Stimulated activated CD8-positive, alpha-beta memory T cell treated with anti-CD3 and anti-CD28 coated beads, Interleukin-2, amount 100 ng/mL, for 1 hour (primary cell): Measurements from ENCODE around the gene HBA1.
"Not testable (repeated sequence)": the region's sequence is repeated elsewhere in the genome, so short reads cannot be mapped to it uniquely, and the experiment has no call there.

Experiments
- DNase-seq, 2 donors: peaks; one replicate each; pipeline ENCODE4 v3.0.0-alpha.2; 2020; ENCODE audit warnings: low read depth in 2 of 2

The HBA1 gene

GRCh38 chr16:159136-159849 is 17.2 kb upstream of the HBA1 start:
- DNase-seq = no peak

GRCh38 chr16:160242-160641 is 16.2 kb upstream of the HBA1 start:
- not testable (repeated sequence) for DNase-seq

GRCh38 chr16:160691-161190 is 15.7 kb upstream of the HBA1 start:
- no peak for DNase-seq

GRCh38 chr16:162271-162991 is 14.0 kb upstream of the HBA1 start:
- DNase-seq = no peak

- not testable (repeated sequence) for DNase-seq
These were observed 13.3 kb upstream of the HBA1 start for GRCh38 chr16:163139-163538.

- DNase-seq = not testable (repeated sequence)
These were observed 12.8 kb upstream of the HBA1 start for GRCh38 chr16:163696-164095.

- DNase-seq = not testable (repeated sequence)
These were observed 12.2 kb upstream of the HBA1 start for GRCh38 chr16:164134-164823.

DNA sequence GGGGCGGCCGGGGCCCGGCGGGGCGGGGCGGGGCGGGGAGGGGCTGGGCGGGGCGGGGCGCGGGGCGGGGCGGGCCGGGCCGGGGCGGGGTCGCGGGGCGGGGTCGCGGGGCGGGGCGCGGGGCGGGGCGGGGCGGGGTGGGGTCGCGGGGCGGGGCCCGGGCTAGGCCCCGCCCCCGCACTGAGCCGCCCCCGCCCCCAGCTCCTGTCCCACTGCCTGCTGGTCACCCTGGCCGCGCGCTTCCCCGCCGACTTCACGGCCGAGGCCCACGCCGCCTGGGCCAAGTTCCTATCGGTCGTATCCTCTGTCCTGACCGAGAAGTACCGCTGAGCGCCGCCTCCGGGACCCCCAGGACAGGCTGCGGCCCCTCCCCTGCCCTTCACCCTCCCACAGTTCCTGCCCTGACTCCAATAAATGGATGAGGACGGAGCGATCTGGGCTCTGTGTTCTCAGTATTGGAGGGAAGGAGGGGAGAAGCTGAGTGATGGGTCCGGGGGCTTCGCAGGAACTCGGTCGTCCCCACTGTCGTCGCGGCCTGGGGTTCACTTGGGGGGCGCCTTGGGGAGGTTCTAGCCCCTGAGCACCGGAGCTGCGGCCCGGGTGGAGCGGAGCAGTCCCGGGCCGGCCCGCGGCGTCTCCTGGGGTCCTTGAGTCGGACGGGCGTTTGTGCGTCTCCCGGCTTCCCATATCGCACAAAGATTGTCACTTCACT is 11.5 kb upstream of the HBA1 start:
- no peak for DNase-seq

DNA sequence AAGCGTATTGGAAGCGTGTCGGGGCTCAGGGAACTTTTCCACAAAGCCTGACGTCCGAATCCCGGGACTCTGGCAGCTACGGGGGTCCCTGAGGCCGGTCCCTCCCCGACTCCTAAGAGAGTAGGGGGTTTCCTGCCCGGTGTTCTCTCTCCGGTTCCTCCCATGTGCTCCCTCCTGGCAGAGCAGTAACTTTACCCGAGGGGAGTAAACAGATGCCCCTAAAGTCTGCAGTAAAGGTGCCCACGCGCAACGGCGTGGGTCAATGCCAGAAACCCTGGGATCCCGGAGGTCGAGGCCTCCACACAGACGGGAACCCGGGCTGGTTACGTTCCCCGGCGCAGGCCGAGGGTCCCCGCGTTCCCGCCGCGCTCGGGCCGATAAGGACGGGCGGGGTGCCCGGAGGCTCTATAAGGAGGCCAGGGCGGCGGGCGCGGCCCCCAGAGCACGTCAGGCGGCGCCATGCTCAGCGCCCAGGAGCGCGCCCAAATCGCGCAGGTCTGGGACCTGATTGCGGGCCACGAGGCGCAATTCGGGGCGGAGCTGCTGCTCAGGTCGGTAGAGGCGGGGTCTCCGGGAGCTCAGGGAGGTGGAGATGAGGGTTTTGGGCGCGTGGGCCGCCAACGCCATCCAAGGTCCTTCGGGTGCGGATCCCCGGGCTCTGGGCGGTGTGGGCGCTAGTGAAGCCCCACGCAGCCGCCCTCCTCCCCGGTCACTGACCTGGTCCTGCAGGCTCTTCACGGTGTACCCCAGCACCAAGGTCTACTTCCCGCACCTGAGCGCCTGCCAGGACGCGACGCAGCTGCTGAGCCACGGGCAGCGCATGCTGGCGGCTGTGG is 10.7 kb upstream of the HBA1 start, which contains the start of gene HBM:
Gene HBM, plus strand, starts transcription at position 440 of the 836 bp plus-strand sequence. Its CDS starts 20 bp downstream, at position 460.
- DNase-seq = no peak

DNA sequence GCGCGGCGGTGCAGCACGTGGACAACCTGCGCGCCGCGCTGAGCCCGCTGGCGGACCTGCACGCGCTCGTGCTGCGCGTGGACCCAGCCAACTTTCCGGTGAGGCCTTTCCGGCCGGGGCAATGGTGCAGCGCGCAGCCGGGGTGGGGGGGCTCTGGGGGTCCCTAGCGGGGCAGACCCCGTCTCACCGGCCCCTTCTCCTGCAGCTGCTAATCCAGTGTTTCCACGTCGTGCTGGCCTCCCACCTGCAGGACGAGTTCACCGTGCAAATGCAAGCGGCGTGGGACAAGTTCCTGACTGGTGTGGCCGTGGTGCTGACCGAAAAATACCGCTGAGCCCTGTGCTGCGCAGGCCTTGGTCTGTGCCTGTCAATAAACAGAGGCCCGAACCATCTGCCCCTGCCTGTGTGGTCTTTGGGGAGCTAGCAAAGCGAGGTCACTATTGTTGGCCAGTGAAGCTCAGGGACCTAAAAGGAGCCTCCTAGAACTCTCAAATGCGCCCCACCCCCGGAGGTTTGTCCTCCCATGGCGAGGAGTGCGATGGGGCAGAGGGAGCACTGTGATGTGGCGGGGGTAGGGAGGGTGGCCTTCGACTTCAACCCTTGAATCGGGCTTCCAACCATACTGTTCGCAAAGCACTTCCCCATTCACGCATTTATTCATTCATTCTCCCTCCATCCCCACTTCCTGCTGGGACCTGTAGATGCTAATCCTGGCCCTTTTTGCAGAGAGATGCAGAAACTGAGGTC is 9.9 kb upstream of the HBA1 start:
- no peak for DNase-seq

DNA sequence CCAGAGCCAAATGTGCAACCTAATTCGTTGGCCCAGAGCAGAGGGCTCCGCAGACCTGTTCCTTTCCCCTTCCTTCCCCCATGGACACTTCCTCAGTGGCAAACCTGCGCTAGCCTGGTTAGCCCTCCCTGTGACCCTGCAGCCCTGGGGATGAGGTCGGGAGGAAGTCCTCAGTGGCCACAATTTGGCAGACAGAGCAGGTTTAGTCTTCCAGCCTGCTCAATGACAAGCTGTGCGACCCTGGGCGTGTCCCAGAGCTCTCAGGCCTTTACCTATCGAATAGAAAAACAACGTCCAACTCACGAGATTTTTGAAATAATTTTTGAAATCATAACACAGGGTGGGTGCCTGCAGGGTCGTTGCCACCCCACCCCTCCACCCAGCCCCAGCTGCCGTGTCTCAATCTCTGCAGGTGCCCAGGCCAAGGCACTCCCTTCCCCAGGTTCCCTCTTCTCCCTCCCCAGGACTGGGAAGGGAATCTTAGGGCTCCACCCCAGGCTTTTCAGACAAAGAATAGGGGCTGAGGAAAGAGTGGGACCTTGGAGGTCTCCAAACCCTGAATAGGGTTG is 9.3 kb upstream of the HBA1 start:
- DNase-seq = no peak

DNA sequence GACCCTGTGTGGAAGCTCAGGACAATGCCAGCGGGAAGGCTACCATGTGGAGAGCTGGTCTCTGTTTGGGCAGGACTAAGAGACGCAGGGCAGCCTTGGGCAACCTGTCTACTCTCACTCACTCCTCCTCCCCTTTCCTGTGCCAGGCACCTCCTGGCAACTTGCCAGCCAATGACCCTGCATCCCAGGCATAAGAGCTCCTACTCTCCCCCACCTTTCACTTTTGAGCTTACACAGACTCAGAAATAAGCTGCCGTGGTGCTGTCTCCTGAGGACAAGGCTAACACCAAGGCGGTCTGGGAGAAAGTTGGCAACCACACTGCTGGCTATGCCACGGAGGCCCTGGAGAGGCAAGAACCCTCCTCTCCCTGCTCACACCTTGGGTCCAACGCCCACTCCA is 8.1 kb upstream of the HBA1 start:
- no peak for DNase-seq

GRCh38 chr16:169014-169413 is 7.5 kb upstream of the HBA1 start:
- no peak for DNase-seq

- not testable (repeated sequence) for DNase-seq
These were observed 6.4 kb upstream of the HBA1 start for GRCh38 chr16:170088-170507.

DNA sequence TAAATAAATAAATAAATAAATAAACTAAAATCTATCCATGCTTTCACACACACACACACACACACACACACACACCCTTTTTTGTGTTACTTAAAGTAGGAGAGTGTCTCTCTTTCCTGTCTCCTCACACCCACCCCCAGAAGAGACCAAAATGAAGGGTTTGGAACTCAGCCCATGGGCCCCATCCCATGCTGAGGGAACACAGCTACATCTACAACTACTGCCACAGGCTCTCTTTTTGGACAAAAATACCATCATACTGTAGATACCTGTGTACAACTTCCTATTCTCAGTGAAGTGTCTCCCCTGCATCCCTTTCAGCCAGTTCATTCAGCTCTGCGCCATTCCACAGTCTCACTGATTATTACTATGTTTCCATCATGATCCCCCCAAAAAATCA is 5.7 kb upstream of the HBA1 start:
- DNase-seq = no peak

GRCh38 chr16:172374-172941 is 4.0 kb upstream of the HBA1 start, which contains the start of gene HBA2:
HBA2 (plus strand) TSS chr16:172876; CDS start chr16:172913, 37 bp downstream.
- not testable (repeated sequence) for DNase-seq

DNA sequence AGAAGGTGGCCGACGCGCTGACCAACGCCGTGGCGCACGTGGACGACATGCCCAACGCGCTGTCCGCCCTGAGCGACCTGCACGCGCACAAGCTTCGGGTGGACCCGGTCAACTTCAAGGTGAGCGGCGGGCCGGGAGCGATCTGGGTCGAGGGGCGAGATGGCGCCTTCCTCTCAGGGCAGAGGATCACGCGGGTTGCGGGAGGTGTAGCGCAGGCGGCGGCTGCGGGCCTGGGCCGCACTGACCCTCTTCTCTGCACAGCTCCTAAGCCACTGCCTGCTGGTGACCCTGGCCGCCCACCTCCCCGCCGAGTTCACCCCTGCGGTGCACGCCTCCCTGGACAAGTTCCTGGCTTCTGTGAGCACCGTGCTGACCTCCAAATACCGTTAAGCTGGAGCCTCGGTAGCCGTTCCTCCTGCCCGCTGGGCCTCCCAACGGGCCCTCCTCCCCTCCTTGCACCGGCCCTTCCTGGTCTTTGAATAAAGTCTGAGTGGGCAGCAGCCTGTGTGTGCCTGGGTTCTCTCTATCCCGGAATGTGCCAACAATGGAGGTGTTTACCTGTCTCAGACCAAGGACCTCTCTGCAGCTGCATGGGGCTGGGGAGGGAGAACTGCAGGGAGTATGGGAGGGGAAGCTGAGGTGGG is 3.1 kb upstream of the HBA1 start:
- not testable (repeated sequence) for DNase-seq

DNA sequence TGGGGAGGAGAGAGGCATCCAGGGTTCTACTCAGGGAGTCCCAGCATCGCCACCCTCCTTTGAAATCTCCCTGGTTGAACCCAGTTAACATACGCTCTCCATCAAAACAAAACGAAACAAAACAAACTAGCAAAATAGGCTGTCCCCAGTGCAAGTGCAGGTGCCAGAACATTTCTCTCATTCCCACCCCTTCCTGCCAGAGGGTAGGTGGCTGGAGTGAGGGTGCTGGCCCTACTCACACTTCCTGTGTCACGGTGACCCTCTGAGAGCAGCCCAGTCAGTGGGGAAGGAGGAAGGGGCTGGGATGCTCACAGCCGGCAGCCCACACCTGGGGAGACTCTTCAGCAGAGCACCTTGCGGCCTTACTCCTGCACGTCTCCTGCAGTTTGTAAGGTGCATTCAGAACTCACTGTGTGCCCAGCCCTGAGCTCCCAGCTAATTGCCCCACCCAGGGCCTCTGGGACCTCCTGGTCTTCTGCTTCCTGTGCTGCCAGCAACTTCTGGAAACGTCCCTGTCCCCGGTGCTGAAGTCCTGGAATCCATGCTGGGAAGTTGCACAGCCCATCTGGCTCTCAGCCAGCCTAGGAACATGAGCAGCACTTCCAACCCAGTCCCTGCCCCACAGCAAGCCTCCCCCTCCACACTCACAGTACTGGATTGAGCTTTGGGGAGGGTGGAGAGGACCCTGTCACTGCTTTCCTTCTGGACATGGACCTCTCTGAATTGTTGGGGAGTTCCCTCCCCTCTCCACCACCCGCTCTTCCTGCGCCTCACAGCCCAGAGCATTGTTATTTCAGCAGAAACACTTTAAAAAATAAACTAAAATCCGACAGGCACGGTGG is 2.3 kb upstream of the HBA1 start:
- DNase-seq = not testable (repeated sequence)
